NCI-H82 treated with DMSO at 0.1 percent for 48 hours (cell line): Measurements from ENCODE around the gene PDK4.
"Not testable (repeated sequence)": the region's sequence is repeated elsewhere in the genome, so short reads cannot be mapped to it uniquely, and the experiment has no call there.

ENCODE experiments used
- DNase-seq: peaks from one replicate; lab custom pipeline; 2025; ENCODE audit not compliant: unreplicated experiment; lab: John Stamatoyannopoulos, UW

The PDK4 gene

DNA sequence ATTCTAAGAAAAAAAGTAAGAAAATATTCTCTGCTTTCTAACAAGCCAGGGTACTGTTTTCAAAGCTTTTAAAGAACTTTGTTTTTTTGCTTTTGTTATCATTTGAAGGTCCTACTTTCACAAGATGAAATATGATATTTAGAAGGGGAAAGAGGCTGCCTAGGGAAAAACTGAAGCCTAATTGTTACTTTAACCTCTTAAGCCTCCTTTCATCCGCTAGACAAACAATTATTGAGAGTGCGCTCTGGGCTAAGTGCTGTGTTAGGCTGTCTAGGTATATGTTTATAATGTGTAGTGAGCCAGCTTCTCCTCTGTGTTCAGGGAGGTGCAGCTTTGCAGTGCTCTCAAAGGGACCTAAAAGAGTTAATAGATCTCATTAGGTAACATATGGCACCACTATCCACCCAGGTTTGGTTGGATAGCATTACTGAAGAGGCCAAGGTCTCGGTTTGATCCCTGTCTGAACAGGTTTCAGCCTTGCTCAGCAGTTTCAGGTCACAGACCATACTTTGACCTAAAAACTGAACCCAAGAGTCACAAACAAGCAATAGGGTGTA lies 17.9 kb downstream of the PDK4 start:
- DNase-seq, result peak; percentile 98

DNA sequence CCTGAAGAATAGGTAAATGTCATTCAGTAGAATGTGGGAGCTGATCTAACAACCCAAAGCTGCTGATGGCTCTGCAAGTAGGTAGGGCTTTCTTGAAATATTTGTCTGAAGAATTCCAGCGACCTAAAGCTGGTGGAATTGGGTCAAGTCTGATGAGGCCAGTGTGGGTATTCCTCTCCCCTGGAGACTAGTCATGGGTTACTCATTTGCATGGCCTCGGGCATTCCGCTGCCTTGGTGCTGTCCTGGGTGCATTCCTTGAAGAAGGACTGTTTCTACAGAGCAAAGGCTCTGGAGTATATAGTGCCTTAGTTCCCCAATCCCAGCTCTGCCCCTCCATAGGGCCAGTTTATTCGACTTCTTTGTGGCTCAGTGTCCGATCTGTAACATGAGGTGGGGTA lies 19.2 kb downstream of the PDK4 start:
- DNase-seq, result no peak

DNA sequence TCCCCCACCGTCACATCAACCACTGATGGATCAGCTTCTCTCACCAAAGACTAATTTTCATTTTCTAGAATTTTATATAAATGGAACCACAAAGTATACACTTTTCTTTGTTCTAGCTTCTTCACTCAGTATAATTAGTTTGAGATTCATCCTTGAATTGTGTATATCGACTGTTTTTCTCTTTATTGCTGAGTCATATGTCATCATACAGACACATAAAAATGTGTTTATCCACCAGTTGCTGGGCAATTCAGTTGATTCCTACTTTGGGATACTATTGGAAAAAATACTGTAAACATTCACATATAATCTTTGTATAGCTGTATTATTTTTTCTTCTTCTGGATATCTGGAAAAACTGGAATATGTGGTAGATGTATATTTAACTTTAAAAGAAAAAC lies 26.6 kb downstream of the PDK4 start:
- DNase-seq, result no peak

GRCh38 chr7:95560674-95561073 lies 35.6 kb downstream of the PDK4 start:
- DNase-seq, result no peak

DNA sequence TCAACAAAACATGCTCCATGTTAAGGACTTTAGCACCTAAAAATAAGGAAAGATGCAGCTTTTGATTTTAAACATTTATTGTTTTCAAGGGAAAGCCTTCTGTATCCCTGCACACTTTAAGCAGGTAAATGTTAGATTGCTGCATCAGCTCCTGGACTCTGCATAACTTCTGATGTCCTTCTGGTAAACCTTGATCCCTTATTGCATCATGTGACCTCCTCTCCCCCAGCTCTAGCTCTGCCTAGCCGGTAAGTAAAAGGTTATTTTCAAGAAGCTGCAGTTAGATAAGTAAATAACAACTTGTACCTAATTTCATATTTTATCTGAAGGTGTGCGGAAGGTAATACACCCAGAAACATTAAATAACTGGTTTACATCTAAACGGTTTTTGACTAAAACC lies 37.5 kb downstream of the PDK4 start:
- no peak for DNase-seq

DNA sequence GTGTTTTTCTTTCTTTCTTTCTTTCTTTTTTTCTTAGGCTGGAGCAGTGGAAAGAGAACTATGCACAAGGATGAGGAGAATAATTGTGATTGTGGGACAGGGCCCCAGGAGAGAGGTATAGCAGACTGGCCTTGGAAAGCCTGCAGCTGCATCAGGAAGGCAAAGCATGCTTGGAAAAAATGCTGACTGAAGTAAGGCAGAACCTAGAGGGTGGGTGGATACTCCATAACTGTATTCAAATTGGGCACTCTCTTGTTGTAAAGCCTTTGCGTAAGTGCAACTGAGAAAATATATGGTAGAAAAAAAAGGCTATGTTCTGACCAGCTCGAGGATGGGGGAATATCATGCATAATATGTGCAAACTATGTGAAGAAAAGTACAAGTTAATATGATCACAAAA lies 39.5 kb downstream of the PDK4 start:
- no peak for DNase-seq

DNA sequence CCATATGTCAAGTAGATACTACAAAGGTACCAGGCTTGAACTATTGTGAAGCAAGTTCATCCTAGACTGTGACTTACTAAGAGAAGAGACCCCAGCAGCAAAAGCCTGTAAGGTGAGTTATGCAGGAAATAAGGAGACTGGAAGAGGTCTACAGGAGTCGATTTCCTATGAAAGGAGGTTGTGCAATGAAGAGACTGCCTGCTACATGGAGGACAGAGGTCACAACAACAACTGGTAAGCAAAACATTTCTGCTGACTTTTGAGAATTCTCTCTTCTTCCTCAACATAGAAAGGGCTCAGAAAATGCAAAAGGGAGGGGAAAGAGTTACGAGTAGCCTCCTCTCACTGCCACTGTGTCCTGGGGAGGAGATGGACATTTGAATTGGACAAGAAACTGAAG lies 42.4 kb downstream of the PDK4 start:
- no peak for DNase-seq

DNA sequence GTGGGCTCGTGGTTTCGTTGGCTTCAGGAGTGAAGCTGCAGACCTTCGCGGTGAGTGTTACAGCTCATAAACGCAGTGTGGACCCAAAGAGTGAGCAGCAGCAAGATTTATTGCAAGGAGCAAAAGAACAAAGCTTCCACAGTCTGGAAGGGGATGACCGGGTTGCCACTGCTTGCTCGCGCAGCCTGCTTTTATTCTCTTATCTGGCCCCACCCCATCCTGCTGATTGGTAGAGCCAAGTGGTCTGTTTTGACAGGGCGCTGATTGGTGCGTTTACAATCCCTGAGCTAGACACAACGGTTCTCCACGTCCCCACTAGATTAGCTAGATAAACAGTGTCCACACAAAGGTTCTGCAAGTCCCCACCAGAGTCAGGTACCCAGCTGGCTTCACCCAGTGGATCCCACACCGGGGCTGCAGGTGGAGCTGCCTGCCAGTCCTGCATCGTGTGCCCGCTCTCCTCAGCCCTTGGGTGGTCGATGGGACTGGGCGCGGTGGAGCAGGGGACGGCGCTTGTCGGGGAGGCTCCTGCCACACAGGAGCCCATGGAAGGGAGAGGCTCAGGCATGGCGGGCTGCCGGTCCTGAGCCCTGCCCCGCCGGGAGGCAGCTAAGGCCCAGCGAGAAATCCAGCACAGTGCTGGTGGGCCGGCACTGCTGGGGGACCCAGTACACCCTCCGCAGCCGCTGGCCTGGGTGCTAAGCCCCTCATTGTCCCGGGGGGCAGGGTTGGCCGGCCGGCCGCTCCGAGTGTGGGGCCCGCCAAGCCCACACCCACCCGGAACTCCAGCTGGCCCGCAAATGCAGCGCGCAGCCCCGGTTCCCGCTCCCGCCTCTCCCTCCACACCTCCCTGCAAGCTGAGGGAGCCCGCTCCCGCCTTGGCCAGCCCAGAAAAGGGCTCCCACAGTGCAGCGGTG lies 44.0 kb downstream of the PDK4 start:
- DNase-seq, result not testable (repeated sequence)

DNA sequence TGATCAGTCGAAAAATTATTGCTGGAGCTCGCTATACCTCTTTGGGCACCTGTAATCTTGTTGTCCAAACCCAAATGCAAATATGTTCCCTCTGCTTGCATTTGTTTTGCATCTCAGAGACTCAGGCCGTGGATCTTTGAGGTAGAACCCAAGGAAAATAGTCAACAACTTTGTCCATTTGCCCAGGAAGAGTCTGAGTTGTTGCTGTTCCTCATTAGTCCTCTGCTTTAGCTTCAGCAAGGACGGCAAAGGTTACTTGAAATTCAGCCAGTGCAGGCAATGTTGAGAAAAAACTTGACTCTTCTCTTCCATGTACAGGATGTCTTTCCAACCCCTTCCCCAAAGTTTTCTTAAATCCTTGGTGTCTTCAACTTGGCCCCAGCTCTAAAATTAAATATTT lies 45.8 kb downstream of the PDK4 start:
- no peak for DNase-seq

DNA sequence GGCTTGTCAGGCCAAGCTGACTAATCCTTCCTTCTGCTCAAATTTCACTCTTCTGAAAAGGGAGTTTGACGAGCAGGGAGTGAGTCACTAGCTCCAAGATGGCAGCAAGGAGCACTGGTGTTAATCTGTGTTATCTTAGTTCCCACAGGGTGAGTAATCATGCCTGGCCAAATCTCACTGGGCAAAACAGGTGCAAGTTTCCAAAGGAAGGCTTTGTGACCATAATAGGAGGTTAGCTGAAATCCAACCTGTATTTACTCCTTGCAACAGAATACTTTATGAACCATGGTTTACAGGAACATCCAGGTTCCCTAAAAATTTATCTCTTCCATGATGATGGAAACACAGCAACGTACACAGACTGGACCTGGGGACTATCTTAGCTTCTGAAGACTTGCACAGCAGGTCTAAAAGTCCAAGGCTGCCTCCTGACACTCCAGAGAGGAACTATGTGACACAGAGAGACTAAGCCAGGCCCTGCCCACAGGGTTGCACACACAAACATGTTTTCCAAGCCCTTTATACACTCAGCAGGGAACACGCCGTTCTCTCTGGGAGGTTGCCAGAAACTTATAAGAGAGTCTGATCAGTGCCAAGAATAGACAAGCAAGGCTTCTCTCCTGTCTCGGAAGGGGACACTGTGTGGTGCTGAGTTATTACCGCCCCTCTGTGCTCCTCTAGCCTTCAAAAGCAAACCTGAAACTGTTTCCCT lies 46.3 kb downstream of the PDK4 start:
- no peak for DNase-seq

- no peak for DNase-seq
Observed at GRCh38 chr7:95547361-95548348, 48.7 kb downstream of the PDK4 start.

DNA sequence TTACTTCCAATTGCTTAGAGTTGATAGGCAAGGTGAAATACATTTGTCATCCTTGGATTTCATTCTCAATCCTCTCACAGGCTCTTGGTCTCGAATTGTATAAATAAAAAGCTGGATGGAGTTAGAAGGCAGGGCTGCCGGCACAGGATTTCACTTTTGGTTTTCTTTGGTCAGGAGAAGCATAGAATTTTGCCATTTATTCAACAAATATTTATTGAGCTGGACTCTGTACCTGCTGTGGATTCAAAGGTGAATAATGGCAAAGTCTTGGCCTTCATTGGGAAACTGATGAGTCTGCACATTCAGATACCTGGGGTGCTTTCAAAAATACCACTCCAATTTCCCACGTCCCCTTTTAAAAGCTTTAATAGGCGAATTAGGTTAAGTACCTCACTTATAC lies 49.7 kb downstream of the PDK4 start:
- no peak for DNase-seq

DNA sequence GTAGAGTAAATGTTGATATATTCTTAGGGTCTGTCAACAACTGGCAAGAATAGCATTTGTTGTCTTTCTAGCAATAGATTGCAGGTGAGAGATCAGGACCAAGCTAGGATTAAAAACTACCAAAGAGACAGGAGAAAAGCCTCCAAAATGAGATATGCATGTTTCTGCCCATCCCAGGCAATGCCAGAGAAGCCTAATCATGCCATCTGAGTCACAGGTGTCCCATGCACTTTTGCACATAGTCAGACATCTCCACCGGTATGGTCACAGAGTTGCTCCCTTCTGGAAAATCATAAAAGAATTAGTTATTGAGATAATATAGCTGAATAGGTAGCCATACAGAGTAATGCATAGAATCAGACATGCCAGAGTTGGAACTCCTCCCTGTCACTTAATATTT lies 50.6 kb downstream of the PDK4 start:
- DNase-seq, result no peak

DNA sequence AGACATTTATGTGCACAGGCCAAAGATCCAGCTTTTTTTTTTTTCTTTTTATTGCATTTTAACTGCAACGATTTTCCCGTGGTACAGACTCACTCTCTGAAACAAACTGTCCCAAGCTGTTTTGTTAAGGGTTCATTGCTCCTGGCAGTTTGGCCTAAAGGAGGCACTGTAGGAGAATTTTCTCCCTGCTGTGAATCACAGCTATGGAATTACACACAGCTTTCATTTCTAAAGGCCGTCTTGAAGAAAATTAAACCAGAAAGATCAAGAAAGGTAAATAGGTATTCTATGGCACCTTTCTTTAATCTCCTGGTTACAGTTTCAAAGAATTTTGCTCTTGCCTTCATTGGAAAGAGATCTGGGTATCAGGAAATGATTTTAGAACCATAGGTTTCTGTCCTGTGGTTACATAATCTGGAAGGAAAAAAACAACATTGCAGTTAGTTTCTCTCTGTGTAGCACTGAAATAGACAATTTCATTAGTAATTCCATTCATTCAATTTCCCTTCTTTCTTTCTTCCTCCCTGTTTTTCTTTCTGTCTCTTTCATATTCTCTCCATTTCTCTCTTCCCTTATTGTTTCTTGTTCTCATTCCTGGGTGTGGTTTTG lies 51.2 kb downstream of the PDK4 start:
- DNase-seq, result no peak

GRCh38 chr7:95544171-95544570 lies 52.1 kb downstream of the PDK4 start:
- no peak for DNase-seq

DNA sequence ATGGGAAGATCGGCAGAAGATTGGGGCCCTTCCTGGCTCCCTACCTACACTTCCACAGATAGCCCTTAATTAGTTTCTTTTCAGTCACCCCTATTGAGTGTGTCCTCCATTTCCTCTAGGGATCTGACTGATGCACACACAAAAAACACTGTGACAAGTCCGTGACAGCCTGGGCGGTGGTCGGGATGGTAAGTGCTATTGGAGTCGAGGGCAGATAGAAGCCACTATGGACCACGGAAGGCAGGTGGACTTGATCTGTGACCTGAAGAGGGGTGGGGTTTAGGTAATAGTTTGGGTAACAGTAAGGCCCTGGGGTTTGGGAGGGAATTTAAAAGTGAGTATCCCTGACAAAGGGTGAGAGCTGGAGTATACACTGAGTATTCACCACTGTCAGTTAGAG lies 53.0 kb downstream of the PDK4 start:
- no peak for DNase-seq

GRCh38 chr7:95540366-95540765 lies 56.0 kb downstream of the PDK4 start:
- DNase-seq, result no peak

DNA sequence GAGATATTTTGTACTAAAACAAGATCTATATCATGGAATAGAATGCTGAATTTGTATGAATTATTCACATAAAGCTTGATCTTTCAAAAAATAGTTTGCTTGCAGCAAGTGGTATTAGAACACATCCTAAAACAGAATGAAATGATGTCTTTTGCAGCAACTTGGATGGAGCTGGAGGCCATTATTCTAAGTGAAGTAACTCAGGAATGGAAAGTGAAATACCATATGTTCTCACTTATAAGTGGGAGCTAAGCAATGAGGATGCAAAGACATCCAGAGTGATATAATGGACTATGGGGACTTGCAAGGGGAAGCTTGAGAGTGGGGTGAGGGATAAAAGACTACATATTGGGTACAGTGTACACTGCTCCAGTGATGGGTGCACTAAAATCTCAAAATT lies 56.9 kb downstream of the PDK4 start:
- DNase-seq, result no peak

DNA sequence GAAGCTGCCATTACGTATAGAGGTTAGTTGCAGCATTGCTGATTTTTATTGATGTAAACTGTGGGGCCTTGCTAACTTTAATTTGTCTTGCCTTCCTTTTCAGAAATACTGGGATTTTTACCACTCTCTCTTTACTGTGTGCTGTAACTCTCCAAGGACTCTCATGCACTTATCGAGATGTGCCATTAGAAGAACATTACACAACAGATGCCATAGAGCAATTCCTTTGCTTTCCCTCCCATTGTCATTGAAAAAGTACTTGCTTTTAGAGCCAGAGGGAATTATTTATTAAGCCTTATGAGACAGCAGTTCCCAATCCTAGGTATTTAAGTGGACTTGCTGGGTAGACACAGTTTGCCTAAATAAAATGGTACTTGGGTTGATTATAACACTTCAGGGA lies 58.8 kb downstream of the PDK4 start:
- DNase-seq, result peak; percentile 45

GRCh38 chr7:95536656-95537311 lies 59.5 kb downstream of the PDK4 start:
- DNase-seq, result peak; percentile 77
